OCI-LY7 (cell line): Measurements from ENCODE around the gene MARK4.

Experiments used
- EZH2phosphoT487 ChIP-seq: fragments of 200-600 bp; sonication (generic); IDR thresholded peaks from 2 replicates; pipeline ENCODE4 v1.6.1; 2018; ENCODE audit warnings: low read depth, borderline replicate concordance, mild to moderate bottlenecking, mixed run types, antibody characterized with exemption, low read length, moderate library complexity, mixed read lengths
- TF ChIP-seq, protein P1 (sequence below): fragments of 200-600 bp; sonication (generic); conservative IDR thresholded peaks from 2 replicates; pipeline ENCODE4 v1.5.1; 2014; ENCODE audit warnings: mild to moderate bottlenecking, antibody characterized with exemption, low read length, moderate library complexity, mixed read lengths

DNA sequence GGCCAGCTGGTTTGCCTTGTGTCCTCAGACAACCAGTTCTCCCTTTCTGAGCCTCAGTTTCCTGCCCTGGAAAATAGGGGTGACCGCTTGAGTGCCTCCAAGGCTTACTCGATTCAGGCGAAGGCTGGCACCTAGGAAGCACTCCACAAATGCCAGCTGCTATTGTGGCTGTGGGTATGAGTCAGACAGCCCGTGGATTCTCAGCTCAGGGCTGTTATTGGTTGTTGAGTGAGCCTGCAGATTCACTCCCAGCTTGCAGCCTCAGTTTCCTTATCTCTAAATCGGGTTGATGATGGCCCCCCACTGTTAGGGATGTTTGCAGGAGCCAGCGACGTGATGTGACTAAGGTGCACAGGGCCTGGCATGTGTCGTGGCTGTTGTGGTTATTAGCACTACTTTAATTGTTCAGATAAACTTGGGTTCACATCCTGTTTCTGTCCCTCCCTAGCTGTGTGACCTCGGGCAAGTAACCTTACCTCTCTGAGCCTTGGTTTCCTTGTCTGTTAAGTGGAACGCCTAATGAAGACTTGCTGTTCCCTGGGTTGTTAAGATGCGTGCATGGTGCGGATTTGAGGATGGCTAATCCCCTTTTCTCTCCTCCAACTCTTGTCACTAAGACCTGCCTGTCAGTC, 2.4 kb downstream of the MARK4 start:
- TF ChIP-seq, protein P1, sequence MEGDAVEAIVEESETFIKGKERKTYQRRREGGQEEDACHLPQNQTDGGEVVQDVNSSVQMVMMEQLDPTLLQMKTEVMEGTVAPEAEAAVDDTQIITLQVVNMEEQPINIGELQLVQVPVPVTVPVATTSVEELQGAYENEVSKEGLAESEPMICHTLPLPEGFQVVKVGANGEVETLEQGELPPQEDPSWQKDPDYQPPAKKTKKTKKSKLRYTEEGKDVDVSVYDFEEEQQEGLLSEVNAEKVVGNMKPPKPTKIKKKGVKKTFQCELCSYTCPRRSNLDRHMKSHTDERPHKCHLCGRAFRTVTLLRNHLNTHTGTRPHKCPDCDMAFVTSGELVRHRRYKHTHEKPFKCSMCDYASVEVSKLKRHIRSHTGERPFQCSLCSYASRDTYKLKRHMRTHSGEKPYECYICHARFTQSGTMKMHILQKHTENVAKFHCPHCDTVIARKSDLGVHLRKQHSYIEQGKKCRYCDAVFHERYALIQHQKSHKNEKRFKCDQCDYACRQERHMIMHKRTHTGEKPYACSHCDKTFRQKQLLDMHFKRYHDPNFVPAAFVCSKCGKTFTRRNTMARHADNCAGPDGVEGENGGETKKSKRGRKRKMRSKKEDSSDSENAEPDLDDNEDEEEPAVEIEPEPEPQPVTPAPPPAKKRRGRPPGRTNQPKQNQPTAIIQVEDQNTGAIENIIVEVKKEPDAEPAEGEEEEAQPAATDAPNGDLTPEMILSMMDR = no peak
- no peak for TF ChIP-seq EZH2phosphoT487
